ENCODE data around the gene PPP2R5A. TPM values are rescaled to one million over a fixed set of nuclear protein-coding genes. Genes with fewer than 3 reads are reported as not detected.

The PPP2R5A gene
- total RNA-seq, 1 experiment from 2014 or later: 22.0 TPM

DNA sequence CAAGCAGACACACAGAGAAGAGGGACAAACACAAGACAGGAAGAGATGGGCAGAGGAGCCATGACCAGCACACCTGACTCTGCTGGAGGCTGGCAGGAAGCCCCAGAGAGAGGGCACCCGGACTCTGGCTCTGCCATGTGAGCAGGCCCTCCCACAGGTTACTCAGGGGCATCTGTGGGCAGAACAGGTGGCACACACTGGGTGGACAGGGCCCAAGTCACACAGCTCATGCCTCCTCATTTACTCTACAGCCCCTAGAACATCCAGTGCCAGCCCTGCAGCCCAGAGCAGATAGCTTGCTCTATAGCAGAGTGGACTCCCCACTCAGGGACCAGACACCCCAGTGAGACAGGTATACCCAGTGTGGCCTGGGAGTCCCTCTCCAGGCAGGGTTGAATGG lies 100.8 kb downstream of the PPP2R5A start:
- Histone ChIP-seq H2AFZ (ENCODE audit: low read length) (no peak overlapping the region), H3K56ac (ENCODE audit: insufficient read length, low read depth, low read length) (no peak overlapping the region), H3K79me2 (ENCODE audit: insufficient read depth, low read length) (no peaks in the 10 kb centered on the region; the same call in 1 of the 2 replicates), H3K14ac (ENCODE audit: insufficient read depth, low read length) (no peak overlapping the region), H4K20me1 (ENCODE audit: control insufficient read depth, insufficient read depth, insufficient read length) (no peaks in the 10 kb centered on the region), H4K91ac (ENCODE audit: insufficient read length, low read depth, low read length) (no peak overlapping the region), H3T11ph (ENCODE audit: low read length) (no peak overlapping the region), H2AK5ac (ENCODE audit: insufficient read length, low read length) (no peak overlapping the region), H3K9me3 (ENCODE audit: control insufficient read depth, low read depth, low read length) (no peaks in the 10 kb centered on the region), H3K9ac (ENCODE audit: extremely low read depth, insufficient read length, low read length) (no peak overlapping the region), H2BK12ac (ENCODE audit: insufficient read length, low read depth, low read length) (no peak overlapping the region), H3K23me2 (ENCODE audit: insufficient read length, low read depth, low read length, poor library complexity, severe bottlenecking) (no peaks in the 10 kb centered on the region), H3K4me1 (ENCODE audit: insufficient read depth, low read length) (no peaks in the 10 kb centered on the region), H2BK20ac (ENCODE audit: low read depth, low read length, poor library complexity, severe bottlenecking) (no peak overlapping the region), H3K4me2 (ENCODE audit: insufficient read depth, insufficient read length, low read length) (no peak overlapping the region), H3K18ac (ENCODE audit: insufficient read length, low read depth, low read length) (no peak overlapping the region), H4K5ac (ENCODE audit: insufficient read length, low read depth, low read length) (no peak overlapping the region), H3K79me1 (ENCODE audit: insufficient read depth, low read depth, low read length, poor library complexity, severe bottlenecking) (no peaks in the 10 kb centered on the region), H3K23ac (ENCODE audit: insufficient read length, low read depth, low read length) (no peak overlapping the region), H2BK120ac (ENCODE audit: low read depth, low read length, poor library complexity, severe bottlenecking) (no peak overlapping the region), H3K27ac (ENCODE audit: insufficient read length, low read depth, low read length) (no peak overlapping the region), H2BK5ac (ENCODE audit: insufficient read length, low read length) (no peak overlapping the region), H3K4ac (ENCODE audit: low read depth, low read length) (no peak overlapping the region), H4K8ac (replicated peaks; ENCODE audit: insufficient read length, low read depth, low read length) (no peak overlapping the region), H2BK15ac (ENCODE audit: low read depth, low read length) (no peak overlapping the region), H3K27me3 (ENCODE audit: insufficient read depth, low read length) (no peaks in the 10 kb centered on the region)
- no CpG with 5 or more reads among the region's 1 CpG for WGBS (ENCODE audit: extremely low coverage, insufficient read length, low lambda C conversion rate)
- Mint-ChIP-seq H3K27ac (peak overlapping the region in 1 of 3 experiments; percentile 9; a peak in 1 of 7 replicates), H3K4me3 (no peak overlapping the region), H3K9me3 (peaks cover 18 to 22% of the 10 kb centered on the region in 2 experiments), H3K27me3 (ENCODE audit: low read depth) (no peaks in the 10 kb centered on the region), H3K36me3 (ENCODE audit: insufficient read depth in 1 of 3, low read depth in 3 of 3) (peaks cover 56 to 81% (median 63%) of the 10 kb centered on the region in 3 experiments), H3K4me1 (peaks cover 8 to 12% of the 10 kb centered on the region in 2 experiments; a peak in 3 of 4 replicates)
- DNase-seq: no peak
- no peak for TF ChIP-seq CTCF (conservative IDR thresholded peaks at IDR 0.05)
